Nephron progenitor cell (in vitro differentiated cells): ENCODE results near the gene DUT.

Experiments used
- DNase-seq: peaks from one replicate; pipeline ENCODE4 v3.0.0; 2021
- H3K27ac Mint-ChIP-seq: 2 replicates; pipeline ENCODE4 v1.8.0; 2021; ENCODE audit warnings: mild to moderate bottlenecking, moderate library complexity, mixed read lengths
- H3K27me3 Mint-ChIP-seq: 2 replicates; pipeline ENCODE4 v1.8.0; 2021; ENCODE audit warnings: mild to moderate bottlenecking, low read depth, mixed read lengths; ENCODE audit not compliant: poor library complexity
- H3K36me3 Mint-ChIP-seq: 2 replicates; pipeline ENCODE4 v1.8.0; 2021; ENCODE audit warnings: low read depth, mixed read lengths
- H3K4me1 Mint-ChIP-seq: 2 replicates; pipeline ENCODE4 v1.8.0; 2021; ENCODE audit warnings: mixed read lengths
- H3K4me3 Mint-ChIP-seq: 2 replicates; pipeline ENCODE4 v1.8.0; 2021; ENCODE audit warnings: mild to moderate bottlenecking, moderate library complexity, mixed read lengths
- H3K9me3 Mint-ChIP-seq: 2 replicates; pipeline ENCODE4 v1.8.0; 2021; ENCODE audit warnings: mild to moderate bottlenecking, moderate library complexity, mixed read lengths
- CTCF ChIP-seq: fragments of 200-600 bp; sonication (generic); IDR thresholded peaks from 2 replicates; pipeline ENCODE4 v1.5.0; 2021; ENCODE audit warnings: antibody characterized with exemption

The DUT gene

GRCh38 chr15:48331796-48332641, 790 bp downstream of the DUT start:
- H3K27ac Mint-ChIP-seq: peak overlapping the region; percentile 99
- no peaks in the 10 kb centered on the region for H3K9me3 Mint-ChIP-seq
- peaks cover 59% of the 10 kb centered on the region for H3K4me1 Mint-ChIP-seq
- no peaks in the 10 kb centered on the region for H3K27me3 Mint-ChIP-seq
- TF ChIP-seq CTCF: no peak
- H3K36me3 Mint-ChIP-seq: peaks cover 20% of the 10 kb centered on the region
- peak; percentile 67 for DNase-seq
- peak overlapping the region; percentile 99 for H3K4me3 Mint-ChIP-seq

GRCh38 chr15:48332642-48333034, 1.4 kb downstream of the DUT start:
- TF ChIP-seq CTCF: no peak
- Mint-ChIP-seq H3K4me3 (peak overlapping the region; percentile 99), H3K27ac (no peak overlapping the region), H3K27me3 (no peaks in the 10 kb centered on the region), H3K36me3 (peaks cover 17% of the 10 kb centered on the region), H3K4me1 (peaks cover 59% of the 10 kb centered on the region), H3K9me3 (no peaks in the 10 kb centered on the region)
- no peak for DNase-seq

- H3K36me3 Mint-ChIP-seq: peaks cover 10% of the 10 kb centered on the region
- no peak overlapping the region for H3K27ac Mint-ChIP-seq
- no peaks in the 10 kb centered on the region for H3K9me3 Mint-ChIP-seq
These were observed 2.3 kb downstream of the DUT start for GRCh38 chr15:48333540-48333939.

GRCh38 chr15:48334260-48334659, 3.0 kb downstream of the DUT start:
- no peak for TF ChIP-seq CTCF
- Mint-ChIP-seq H3K27me3 (no peaks in the 10 kb centered on the region), H3K36me3 (peaks cover 10% of the 10 kb centered on the region), H3K9me3 (no peaks in the 10 kb centered on the region), H3K27ac (no peak overlapping the region), H3K4me1 (peaks cover 52% of the 10 kb centered on the region), H3K4me3 (peak overlapping the region; percentile 99)
- no peak for DNase-seq

More at GRCh38 chr15:48333540-48333939, 2.3 kb downstream of the DUT start:
- peaks cover 52% of the 10 kb centered on the region for H3K4me1 Mint-ChIP-seq
- no peak for DNase-seq
- H3K4me3 Mint-ChIP-seq: peak overlapping the region; percentile 99
- TF ChIP-seq CTCF: no peak
- H3K27me3 Mint-ChIP-seq: no peaks in the 10 kb centered on the region

- Mint-ChIP-seq H3K4me3 (no peak overlapping the region), H3K27me3 (no peaks in the 10 kb centered on the region), H3K4me1 (peaks cover 39% of the 10 kb centered on the region), H3K27ac (no peak overlapping the region), H3K9me3 (no peaks in the 10 kb centered on the region), H3K36me3 (peaks cover 30% of the 10 kb centered on the region)
- TF ChIP-seq CTCF: no peak
- DNase-seq: peak; percentile 15
These were observed 5.7 kb downstream of the DUT start for GRCh38 chr15:48336940-48337339.

- H3K9me3 Mint-ChIP-seq: no peaks in the 10 kb centered on the region
- no peak for TF ChIP-seq CTCF
- DNase-seq: no peak
- no peaks in the 10 kb centered on the region for H3K27me3 Mint-ChIP-seq
- H3K4me1 Mint-ChIP-seq: peaks cover 35% of the 10 kb centered on the region
- H3K36me3 Mint-ChIP-seq: peaks cover 35% of the 10 kb centered on the region
- H3K4me3 Mint-ChIP-seq: no peak overlapping the region
- H3K27ac Mint-ChIP-seq: no peak overlapping the region
These were observed 6.4 kb downstream of the DUT start for GRCh38 chr15:48337607-48338006.
